Stimulated activated naive B cell treated with anti-CD40 and anti-IgM and Interleukin-4, amounts not matched to agents 10 μg/mL and 1 μg/mL and 100 μg/mL, for 72 hours (primary cell): ENCODE data around the gene ARHGEF25.
A peak's percentile ranks its signal among the peaks of the same experiment; 100 is the strongest.

Experiments used
- ATAC-seq, 2 donors: fragments of 150-1000 bp; cut with Tn5 transposase; replicated peaks; 2 replicates each; pipeline ENCODE4 v1.10.0; 2021; ENCODE audit warnings: moderate library complexity in 1 of 2
- DNase-seq: peaks from one replicate; pipeline ENCODE4 v3.0.0; 2021
- H3K27ac Mint-ChIP-seq: one replicate; pipeline ENCODE4 v1.8.0; 2022; ENCODE audit warnings: mild to moderate bottlenecking, mixed read lengths
- H3K27me3 Mint-ChIP-seq, 2 donors: one replicate each; pipeline ENCODE4 v1.8.0; 2022; ENCODE audit warnings: mixed read lengths in 2 of 2
- H3K36me3 Mint-ChIP-seq, 2 donors: one replicate each; pipeline ENCODE4 v1.8.0; 2022; ENCODE audit warnings: mixed read lengths in 2 of 2, mild to moderate bottlenecking in 1 of 2
- H3K4me1 Mint-ChIP-seq, 2 donors: one replicate each; pipeline ENCODE4 v1.8.0; 2022; ENCODE audit warnings: mixed read lengths in 2 of 2, mild to moderate bottlenecking in 1 of 2
- H3K4me3 Mint-ChIP-seq, 2 donors: one replicate each; pipeline ENCODE4 v1.8.0; 2022; ENCODE audit warnings: mild to moderate bottlenecking in 2 of 2, mixed read lengths in 2 of 2, moderate library complexity in 1 of 2
- H3K9me3 Mint-ChIP-seq, 2 donors: one replicate each; pipeline ENCODE4 v1.8.0; 2022; ENCODE audit warnings: mixed read lengths in 2 of 2, mild to moderate bottlenecking in 1 of 2

The ARHGEF25 gene

GRCh38 chr12:57609101-57609780, 2.0 kb upstream of the ARHGEF25 start:
- Mint-ChIP-seq H3K4me3 (no peak overlapping the region), H3K27me3 (peaks cover 66 to 69% of the 10 kb centered on the region in 2 donors), H3K36me3 (no peaks in the 10 kb centered on the region), H3K9me3 (no peaks in the 10 kb centered on the region), H3K4me1 (peaks cover 13 to 45% of the 10 kb centered on the region in 2 donors), H3K27ac (no peak overlapping the region)
- no peak for ATAC-seq
- no peak for DNase-seq

DNA sequence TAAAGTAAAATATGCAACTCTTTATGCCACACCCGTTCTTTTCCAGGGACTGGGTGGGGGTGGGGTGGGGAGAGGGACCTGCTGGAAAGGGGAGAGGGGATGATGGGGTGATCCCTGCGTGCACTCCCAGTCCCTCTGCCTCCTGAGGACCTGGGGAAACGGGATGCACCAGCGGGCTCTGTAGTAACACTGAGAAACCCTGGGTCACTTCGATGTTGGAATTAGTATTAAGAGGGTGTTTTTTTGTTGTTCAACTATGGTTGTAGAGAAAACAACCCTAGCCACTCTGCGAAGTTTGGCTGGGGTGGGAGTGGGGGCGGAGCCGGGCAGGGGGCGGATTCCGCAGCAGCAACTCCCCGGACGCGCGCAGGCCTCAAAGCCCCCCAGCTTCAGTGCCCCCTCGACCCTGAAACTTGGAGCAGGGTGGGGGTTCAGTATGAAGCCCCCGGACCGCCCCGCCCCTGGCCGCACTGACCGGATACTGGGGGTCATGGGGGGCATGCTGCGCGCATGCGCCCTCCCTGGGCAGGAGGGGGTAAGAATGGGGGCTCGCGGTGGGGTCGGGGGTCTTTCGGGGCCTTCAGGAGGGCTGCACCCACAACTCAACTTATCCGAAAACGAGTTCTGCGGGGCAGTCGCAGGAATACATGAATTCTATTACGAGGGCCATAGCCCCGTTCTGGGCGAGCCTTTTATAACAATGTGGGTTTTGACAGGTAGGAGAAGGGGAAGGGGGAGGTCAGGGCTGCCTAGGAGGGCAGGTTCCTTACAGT, 1.3 kb upstream of the ARHGEF25 start:
- no peak for ATAC-seq
- peaks cover 19 to 45% of the 10 kb centered on the region in 2 donors for H3K4me1 Mint-ChIP-seq
- H3K4me3 Mint-ChIP-seq = peak overlapping the region; percentile 76 to 81
- no peak for DNase-seq
- H3K36me3 Mint-ChIP-seq = no peaks in the 10 kb centered on the region
- H3K27me3 Mint-ChIP-seq = peaks cover 62 to 65% of the 10 kb centered on the region in 2 donors
- H3K27ac Mint-ChIP-seq = no peak overlapping the region
- no peaks in the 10 kb centered on the region for H3K9me3 Mint-ChIP-seq

- H3K36me3 Mint-ChIP-seq = no peaks in the 10 kb centered on the region
- H3K4me1 Mint-ChIP-seq = peaks cover 25 to 45% of the 10 kb centered on the region in 2 donors
- no peaks in the 10 kb centered on the region for H3K9me3 Mint-ChIP-seq
- H3K27me3 Mint-ChIP-seq = peaks cover 61 to 65% of the 10 kb centered on the region in 2 donors
- DNase-seq (no peak), ATAC-seq (no peak)
- H3K27ac Mint-ChIP-seq = peak overlapping the region; percentile 56
- H3K4me3 Mint-ChIP-seq = peak overlapping the region; percentile 76 to 81
Observed at GRCh38 chr12:57610554-57611107, 604 bp upstream of the ARHGEF25 start.

- Mint-ChIP-seq H3K4me1 (peaks cover 29 to 48% of the 10 kb centered on the region in 2 donors), H3K27me3 (peaks cover 64 to 67% of the 10 kb centered on the region in 2 donors), H3K27ac (no peak overlapping the region), H3K9me3 (no peaks in the 10 kb centered on the region), H3K36me3 (no peaks in the 10 kb centered on the region), H3K4me3 (peak overlapping the region in 1 of 2 donors; percentile 36)
- DNase-seq = no peak
- no peak for ATAC-seq
Observed at GRCh38 chr12:57611827-57612710, 834 bp downstream of the ARHGEF25 start.

GRCh38 chr12:57612711-57613426, 1.6 kb downstream of the ARHGEF25 start:
- ATAC-seq = no peak
- no peak for DNase-seq
- Mint-ChIP-seq H3K36me3 (no peaks in the 10 kb centered on the region), H3K4me3 (no peak overlapping the region), H3K9me3 (no peaks in the 10 kb centered on the region), H3K27ac (no peak overlapping the region), H3K27me3 (peaks cover 72 to 75% of the 10 kb centered on the region in 2 donors), H3K4me1 (peaks cover 29 to 48% of the 10 kb centered on the region in 2 donors)

GRCh38 chr12:57613427-57614109, 2.3 kb downstream of the ARHGEF25 start:
- H3K36me3 Mint-ChIP-seq = no peaks in the 10 kb centered on the region
- H3K27me3 Mint-ChIP-seq = peaks cover 74 to 78% of the 10 kb centered on the region in 2 donors

DNA sequence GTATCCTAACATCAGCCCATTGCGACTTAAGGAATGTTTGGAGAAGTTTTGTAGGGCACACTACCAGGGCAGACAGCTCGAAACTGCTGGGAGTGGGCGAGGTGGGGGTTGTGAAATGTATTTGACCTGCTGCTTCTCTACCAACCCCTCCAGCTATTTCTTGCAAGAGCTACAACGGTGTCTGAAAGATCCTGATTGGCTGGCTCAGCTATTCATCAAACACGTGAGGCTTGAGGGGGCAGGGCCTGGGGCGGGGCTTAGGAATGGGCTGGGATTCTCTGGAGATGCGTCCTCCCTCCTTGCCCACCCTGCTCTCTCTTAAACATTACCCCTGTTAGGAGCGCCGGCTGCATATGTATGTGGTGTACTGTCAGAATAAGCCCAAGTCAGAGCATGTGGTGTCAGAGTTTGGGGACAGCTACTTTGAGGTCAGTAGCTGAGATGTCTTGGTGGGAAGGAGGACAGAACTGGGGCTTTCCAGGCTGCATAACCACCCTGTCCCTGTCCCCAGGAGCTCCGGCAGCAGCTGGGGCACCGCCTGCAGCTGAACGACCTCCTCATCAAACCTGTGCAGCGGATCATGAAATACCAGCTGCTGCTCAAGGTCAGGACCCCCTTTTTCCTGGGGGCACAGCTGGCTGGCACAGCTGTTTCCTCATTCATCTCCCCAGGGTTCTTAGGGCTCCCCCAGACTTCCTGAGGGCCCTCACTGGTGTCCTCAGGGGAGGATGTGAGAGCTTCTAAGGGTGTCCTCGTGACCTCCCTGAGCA, 3.1 kb downstream of the ARHGEF25 start:
- peak overlapping the region in 1 of 2 donors; percentile 39 for H3K4me3 Mint-ChIP-seq
- H3K36me3 Mint-ChIP-seq = no peaks in the 10 kb centered on the region
- H3K27me3 Mint-ChIP-seq = peaks cover 73 to 78% of the 10 kb centered on the region in 2 donors
- peak; percentile 78 to 81 for ATAC-seq
- H3K9me3 Mint-ChIP-seq = no peaks in the 10 kb centered on the region
- H3K4me1 Mint-ChIP-seq = peaks cover 32 to 55% of the 10 kb centered on the region in 2 donors
- DNase-seq = peak; percentile 51
- H3K27ac Mint-ChIP-seq = peak overlapping the region; percentile 47

More at GRCh38 chr12:57613427-57614109, 2.3 kb downstream of the ARHGEF25 start:
- DNase-seq (no peak), ATAC-seq (no peak)
- H3K4me3 Mint-ChIP-seq = no peak overlapping the region
- no peak overlapping the region for H3K27ac Mint-ChIP-seq
- H3K4me1 Mint-ChIP-seq = peaks cover 29 to 48% of the 10 kb centered on the region in 2 donors
- no peaks in the 10 kb centered on the region for H3K9me3 Mint-ChIP-seq

- Mint-ChIP-seq H3K36me3 (no peaks in the 10 kb centered on the region), H3K9me3 (no peaks in the 10 kb centered on the region), H3K27me3 (peaks cover 68 to 78% of the 10 kb centered on the region in 2 donors), H3K4me3 (peak overlapping the region; percentile 25 to 34), H3K4me1 (peaks cover 32 to 59% of the 10 kb centered on the region in 2 donors), H3K27ac (peak overlapping the region; percentile 47)
- DNase-seq (no peak), ATAC-seq (peak; percentile 4 to 8)
Observed at GRCh38 chr12:57614948-57615500, 3.8 kb downstream of the ARHGEF25 start.

GRCh38 chr12:57615637-57616036, 4.4 kb downstream of the ARHGEF25 start:
- peaks cover 35 to 60% of the 10 kb centered on the region in 2 donors for H3K4me1 Mint-ChIP-seq
- H3K36me3 Mint-ChIP-seq = no peaks in the 10 kb centered on the region
- H3K27ac Mint-ChIP-seq = no peak overlapping the region
- H3K4me3 Mint-ChIP-seq = no peak overlapping the region
- ATAC-seq (no peak), DNase-seq (no peak)
- peaks cover 68 to 78% of the 10 kb centered on the region in 2 donors for H3K27me3 Mint-ChIP-seq
- no peaks in the 10 kb centered on the region for H3K9me3 Mint-ChIP-seq

- H3K36me3 Mint-ChIP-seq = no peaks in the 10 kb centered on the region
- ATAC-seq = no peak
Observed at GRCh38 chr12:57616383-57617101, 5.3 kb downstream of the ARHGEF25 start.

DNA sequence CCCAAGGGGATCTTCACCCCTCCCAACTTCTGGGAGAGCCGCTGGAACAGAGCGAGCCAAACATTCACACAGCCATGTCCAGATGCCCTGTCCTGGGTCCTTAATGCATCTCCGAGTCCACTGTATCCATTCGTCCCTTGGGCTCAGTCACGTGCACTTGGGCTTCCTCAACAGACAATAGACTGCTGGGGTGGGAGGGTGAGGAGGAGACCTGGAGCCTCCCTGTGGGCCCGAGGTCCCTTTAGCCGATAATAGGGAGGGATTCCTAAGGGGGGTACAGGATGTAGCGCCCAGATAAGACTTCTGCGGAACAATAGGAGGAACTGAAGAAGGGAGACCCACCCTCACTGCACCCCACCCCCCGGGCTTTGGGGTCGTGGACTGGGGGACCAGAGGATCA, 6.7 kb downstream of the ARHGEF25 start:
- no peak for ATAC-seq
- no peak overlapping the region for H3K27ac Mint-ChIP-seq
- peaks cover 48 to 68% of the 10 kb centered on the region in 2 donors for H3K4me1 Mint-ChIP-seq
- H3K36me3 Mint-ChIP-seq = no peaks in the 10 kb centered on the region
- H3K27me3 Mint-ChIP-seq = peaks cover 79 to 86% of the 10 kb centered on the region in 2 donors
- DNase-seq = no peak
- no peaks in the 10 kb centered on the region for H3K9me3 Mint-ChIP-seq
- H3K4me3 Mint-ChIP-seq = no peak overlapping the region

More at GRCh38 chr12:57616383-57617101, 5.3 kb downstream of the ARHGEF25 start:
- Mint-ChIP-seq H3K27ac (no peak overlapping the region), H3K4me3 (no peak overlapping the region), H3K4me1 (peaks cover 40 to 63% of the 10 kb centered on the region in 2 donors), H3K9me3 (no peaks in the 10 kb centered on the region), H3K27me3 (peaks cover 72 to 81% of the 10 kb centered on the region in 2 donors)
- no peak for DNase-seq
